Uterus (tissue), 4 donors: Measurements from ENCODE around the gene GPR176. TPM values are rescaled to one million over a fixed set of nuclear protein-coding genes. Genes with fewer than 3 reads are reported as not detected.

Experiments
- DNase-seq, 2 donors: peaks; one replicate each; pipeline ENCODE4 v3.0.0-alpha.2; 2019 to 2020
- H3K27ac ChIP-seq, 2 donors: fragments of 200-600 bp; sonication (generic); 1 replicate in 1 of 2; 2 replicates in 1 of 2; pipeline ENCODE4 v1.5.1; 2016 to 2018
- H3K27me3 ChIP-seq, 2 donors: fragments of 200-600 bp; sonication (generic); one replicate each; pipeline ENCODE4 v1.5.1; 2018 to 2019; ENCODE audit warnings: control low read depth in 1 of 2
- H3K36me3 ChIP-seq, 2 donors: fragments of 200-600 bp; sonication (generic); one replicate each; pipeline ENCODE4 v1.5.1; 2019; ENCODE audit warnings: control low read depth in 1 of 2
- H3K4me1 ChIP-seq, 2 donors: fragments of 200-600 bp; sonication (generic); one replicate each; pipeline ENCODE4 v1.5.1; 2018 to 2019; ENCODE audit warnings: control low read depth in 1 of 2
- H3K4me3 ChIP-seq, 2 donors: fragments of 200-600 bp; sonication (generic); 1 replicate in 1 of 2; 2 replicates in 1 of 2; pipeline ENCODE4 v1.5.1; 2018 to 2019; ENCODE audit warnings: mild to moderate bottlenecking in 1 of 2
- H3K9me3 ChIP-seq, 2 donors: fragments of 200-600 bp; sonication (generic); one replicate each; pipeline ENCODE4 v1.5.1; 2019; ENCODE audit warnings: control low read depth in 1 of 2
- CTCF ChIP-seq, 4 experiments: fragments of 200-600 bp in 2 of 4; fragments of 450-650 bp in 2 of 4; sonication (generic) in 2 of 4; IDR thresholded peaks; one replicate each; pipeline ENCODE4 v1.5.1; 2016 to 2019; ENCODE audit warnings: antibody characterized with exemption in 4 of 4, mild to moderate bottlenecking in 2 of 4, moderate library complexity in 1 of 4
- POLR2A ChIP-seq, 2 donors: fragments of 450-650 bp; IDR thresholded peaks; one replicate each; pipeline ENCODE4 v1.6.1; 2016; ENCODE audit warnings: antibody characterized with exemption in 2 of 2, mild to moderate bottlenecking in 1 of 2, moderate library complexity in 1 of 2
- intact Hi-C: fragments of 100-400 bp; cut with DNase I; formaldehyde crosslinking; loops from one replicate; pipeline ENCODE4 v1.15.1; 2023; ENCODE audit warnings: low total_unique reads
- total RNA-seq, 4 donors: library from RNA; depleted of rRNA in 3 of 4; stranded (reverse); fragments of >200 nt in 3 of 4; gene quantifications; one replicate each; pipeline versions ENCODE4 v1.1.0 to v1.2.4, GENCODE V29; 2014 to 2023
- donor health status: DM: yes; HTN: yes; CAD: no.

GPR176 gene
- total RNA-seq, 4 donors from 2014 or later = 5.5 to 11.8 (median 7.1) TPM

- intact Hi-C loops = no loop called here
- Histone ChIP-seq H3K27ac (no peak overlapping the region), H3K4me1 (no peaks in the 10 kb centered on the region), H3K4me3 (no peak overlapping the region), H3K27me3 (no peaks in the 10 kb centered on the region), H3K36me3 (no peaks in the 10 kb centered on the region), H3K9me3 (no peaks in the 10 kb centered on the region)
- TF ChIP-seq CTCF (IDR thresholded peaks at IDR 0.05) (no peak), POLR2A (IDR thresholded peaks at IDR 0.05) (no peak)
- DNase-seq = no peak
Measured at GRCh38 chr15:39868396-39868795, 51.7 kb downstream of the GPR176 start.

- Histone ChIP-seq H3K4me1 (no peaks in the 10 kb centered on the region), H3K27ac (no peak overlapping the region), H3K36me3 (no peaks in the 10 kb centered on the region), H3K27me3 (no peaks in the 10 kb centered on the region), H3K9me3 (no peaks in the 10 kb centered on the region), H3K4me3 (no peak overlapping the region)
- TF ChIP-seq POLR2A (IDR thresholded peaks at IDR 0.05) (no peak), CTCF (IDR thresholded peaks at IDR 0.05) (no peak)
- DNase-seq = no peak
- intact Hi-C loops = no loop called here
Measured at GRCh38 chr15:39864116-39864515, 56.0 kb downstream of the GPR176 start.

GRCh38 chr15:39860871-39861270 is 59.2 kb downstream of the GPR176 start:
- H3K36me3 ChIP-seq = no peaks in the 10 kb centered on the region
- no peak overlapping the region for H3K27ac ChIP-seq
- TF ChIP-seq CTCF (IDR thresholded peaks at IDR 0.05) (no peak), POLR2A (IDR thresholded peaks at IDR 0.05) (no peak)
- intact Hi-C loops = no loop called here
- H3K4me1 ChIP-seq = no peaks in the 10 kb centered on the region
- H3K9me3 ChIP-seq = no peaks in the 10 kb centered on the region
- H3K4me3 ChIP-seq = no peak overlapping the region
- no peaks in the 10 kb centered on the region for H3K27me3 ChIP-seq
- DNase-seq = no peak

DNA sequence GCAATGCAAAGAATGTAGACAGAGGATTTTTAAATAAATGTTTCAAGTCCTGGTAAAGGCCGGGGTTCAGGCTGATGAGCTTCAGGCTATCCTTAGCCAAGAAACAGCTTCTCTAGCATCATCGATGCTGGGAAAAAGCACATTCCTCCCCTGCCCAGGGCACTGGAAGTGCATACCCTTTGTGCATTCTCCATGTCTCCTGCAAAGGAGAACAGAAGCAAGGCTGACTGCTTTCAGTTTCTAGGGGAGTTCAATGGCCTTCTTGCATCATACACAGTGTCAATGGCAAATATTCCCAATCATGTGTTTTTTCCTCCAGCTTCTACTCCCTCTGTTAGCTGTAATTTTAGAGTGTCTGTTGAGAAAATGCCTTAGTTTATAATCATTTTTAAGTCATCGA is 59.9 kb downstream of the GPR176 start:
- Histone ChIP-seq H3K27ac (no peak overlapping the region), H3K4me1 (no peaks in the 10 kb centered on the region), H3K27me3 (no peaks in the 10 kb centered on the region), H3K9me3 (no peaks in the 10 kb centered on the region), H3K4me3 (no peak overlapping the region), H3K36me3 (no peaks in the 10 kb centered on the region)
- TF ChIP-seq CTCF (IDR thresholded peaks at IDR 0.05) (no peak), POLR2A (IDR thresholded peaks at IDR 0.05) (no peak)
- intact Hi-C loops = no loop called here
- DNase-seq = no peak

- no peaks in the 10 kb centered on the region for H3K4me1 ChIP-seq
- H3K9me3 ChIP-seq = no peaks in the 10 kb centered on the region
- H3K36me3 ChIP-seq = no peaks in the 10 kb centered on the region
- no peaks in the 10 kb centered on the region for H3K27me3 ChIP-seq
- no peak overlapping the region for H3K27ac ChIP-seq
- TF ChIP-seq POLR2A (IDR thresholded peaks at IDR 0.05) = no peak
- no peak for TF ChIP-seq CTCF (IDR thresholded peaks at IDR 0.05)
- intact Hi-C loops = no loop called here
- no peak for DNase-seq
- no peak overlapping the region for H3K4me3 ChIP-seq
Measured at GRCh38 chr15:39859636-39860035, 60.4 kb downstream of the GPR176 start.
